Panc1 (cell line): ENCODE results near the gene MEGF6. TPM values are rescaled to one million over a fixed set of nuclear protein-coding genes. Genes with fewer than 3 reads are reported as not detected.

Experiments
- ATAC-seq: fragments of 200-7000 bp; cut with Tn5 transposase; 2 replicates; pipeline ENCODE4 v1.9.1; 2020; ENCODE audit warnings: mild to moderate bottlenecking, moderate library complexity
- BruUV-seq: library from RNA; stranded (reverse); fragments of 400-500 nt; replicated peaks from 2 replicates; lab custom pipeline; 2021; lab: Mats Ljungman, UMichigan
- CTCF ChIA-PET: fragments of 300-600 bp; sonication (Branson Sonifier 250); formaldehyde crosslinking; loops from one replicate; lab custom pipeline; 2022; ENCODE audit warnings: antibody characterized with exemption; lab: Charles Lee
- POLR2A ChIA-PET: fragments of 300-600 bp; sonication (Branson Sonifier 250); formaldehyde crosslinking; loops from one replicate; lab custom pipeline; 2022; ENCODE audit warnings: antibody characterized with exemption; lab: Charles Lee
- DNase-seq: peaks from one replicate; pipeline ENCODE4 v3.0.0-alpha.2; 2010; ENCODE audit warnings: low read depth, low spot score
- H3K27ac ChIP-seq: 2 replicates; pipeline ENCODE4 v1.5.1; 2011; ENCODE audit warnings: mild to moderate bottlenecking, low read length, inconsistent platforms
- H3K27me3 ChIP-seq: fragments of 200-500 bp; sonication (Bioruptor generic); 2 replicates; pipeline ENCODE4 v1.6.0; 2014; ENCODE audit warnings: low read length, inconsistent platforms; ENCODE audit not compliant: control insufficient read depth, insufficient read depth
- H3K36me3 ChIP-seq: fragments of 200-500 bp; sonication (Bioruptor generic); 2 replicates; pipeline ENCODE4 v1.5.1; 2014; ENCODE audit warnings: inconsistent platforms, mild to moderate bottlenecking, low read length, moderate library complexity; ENCODE audit not compliant: control insufficient read depth, insufficient read depth
- H3K4me1 ChIP-seq: 2 replicates; pipeline ENCODE4 v1.5.1; 2011; ENCODE audit warnings: inconsistent platforms, mild to moderate bottlenecking, low read length, moderate library complexity; ENCODE audit not compliant: control insufficient read depth, insufficient read depth
- H3K4me3 ChIP-seq, 2 experiments: 2 replicates each; pipeline ENCODE4 v1.5.1; 2011 to 2012; ENCODE audit warnings: low read depth in 2 of 2, low read length in 2 of 2, mild to moderate bottlenecking in 2 of 2, inconsistent platforms in 1 of 2, moderate library complexity in 1 of 2
- H3K9me3 ChIP-seq: fragments of 200-500 bp; sonication (Bioruptor generic); 2 replicates; pipeline ENCODE4 v1.5.1; 2014; ENCODE audit warnings: low read depth, mild to moderate bottlenecking, inconsistent platforms, low read length, moderate library complexity; ENCODE audit not compliant: control insufficient read depth, insufficient read depth
- CTCF ChIP-seq: fragments of 450-650 bp; IDR thresholded peaks from 2 replicates; pipeline ENCODE4 v1.5.1; 2017; ENCODE audit warnings: mild to moderate bottlenecking
- POLR2AphosphoS5 ChIP-seq: IDR thresholded peaks from 2 replicates; pipeline ENCODE4 v1.6.1; 2012; ENCODE audit warnings: mild to moderate bottlenecking, low read depth, low read length, moderate library complexity
- REST ChIP-seq, 2 experiments: IDR thresholded peaks; 2 replicates each; pipeline ENCODE4 v1.6.1; 2011 to 2012; ENCODE audit warnings: low read depth in 2 of 2, control low read depth in 1 of 2, low read length in 1 of 2, mild to moderate bottlenecking in 1 of 2, moderate library complexity in 1 of 2; ENCODE audit not compliant: insufficient read depth in 1 of 2
- SIN3A ChIP-seq: IDR thresholded peaks from 2 replicates; pipeline ENCODE4 v1.6.1; 2012; ENCODE audit warnings: low read depth, mild to moderate bottlenecking, low read length, moderate library complexity, borderline replicate concordance; ENCODE audit not compliant: insufficient read depth
- TCF7L2 ChIP-seq: IDR thresholded peaks from 2 replicates; pipeline ENCODE4 v1.6.1; 2011; ENCODE audit warnings: mild to moderate bottlenecking, low read depth, low read length, inconsistent platforms
- in situ Hi-C: cut with HindIII; loops from 2 replicates; pipeline ENCODE4 v1.10.0; 2016; ENCODE audit warnings: low sequenced_read_pairs, low pct_unique_long_range_greater_than_20kb
- intact Hi-C: fragments of 100-400 bp; cut with micrococcal nuclease; formaldehyde crosslinking; loops from one replicate; pipeline ENCODE4 v1.10.0; 2022; ENCODE audit not compliant: unreplicated experiment
- total RNA-seq: library from RNA; stranded (reverse); gene quantifications from one replicate; pipeline ENCODE4 v1.2.1, GENCODE V29; 2021; ENCODE audit not compliant: unreplicated experiment

MEGF6 gene
- total RNA-seq, 1 experiment from 2014 or later, result 32.6 TPM

- ChIA-PET CTCF (interaction anchor here (0.6 to 1.3 kb wide), 4 partner anchors 11 to 96 kb away, joined by 3 to 4 read pairs (median 4); no protein-coding TSS in a partner anchor), POLR2A (no interaction called here)
- Histone ChIP-seq H3K4me3 (no peak overlapping the region), H3K27ac (no peak overlapping the region), H3K36me3 (no peaks in the 10 kb centered on the region), H3K4me1 (peaks cover 10% of the 10 kb centered on the region), H3K9me3 (no peaks in the 10 kb centered on the region), H3K27me3 (no peaks in the 10 kb centered on the region)
- intact Hi-C loops, result no loop called here
- ATAC-seq, result no peak
- no peak for TF ChIP-seq SIN3A
- TF ChIP-seq TCF7L2, result no peak
- no peak for TF ChIP-seq REST (IDR thresholded peaks at IDR 0.05; ENCODE audit: insufficient read depth in 1 of 2, low read depth in 2 of 2, low read length in 1 of 2)
- TF ChIP-seq POLR2AphosphoS5, result no peak; the same call in 1 of the 2 replicates
- TF ChIP-seq CTCF, result peak; percentile 91
- no peak for DNase-seq
- in situ Hi-C loops, result no loop called here
- BruUV-seq, result no TSS peak
Observed at GRCh38 chr1:3518256-3518655, 93.1 kb downstream of the MEGF6 start.

GRCh38 chr1:3516911-3517675 lies 94.2 kb downstream of the MEGF6 start:
- ATAC-seq, result peak; percentile 7; the same call in 1 of the 2 replicates
- no TSS peak for BruUV-seq

GRCh38 chr1:3516481-3516869 lies 94.8 kb downstream of the MEGF6 start:
- Histone ChIP-seq H3K27me3 (no peaks in the 10 kb centered on the region), H3K36me3 (no peaks in the 10 kb centered on the region), H3K27ac (no peak overlapping the region), H3K9me3 (no peaks in the 10 kb centered on the region), H3K4me1 (peaks cover 10% of the 10 kb centered on the region), H3K4me3 (no peak overlapping the region)
- in situ Hi-C loops (no loop called here), intact Hi-C loops (no loop called here)
- TF ChIP-seq REST (IDR thresholded peaks at IDR 0.05; ENCODE audit: insufficient read depth in 1 of 2, low read depth in 2 of 2, low read length in 1 of 2) (no peak), POLR2AphosphoS5 (no peak), CTCF (no peak), TCF7L2 (no peak), SIN3A (no peak)
- ChIA-PET POLR2A (no interaction called here), CTCF (no interaction called here)
- BruUV-seq, result no TSS peak
- ATAC-seq, result peak; percentile 13; the same call in 1 of the 2 replicates
- no peak for DNase-seq

More at GRCh38 chr1:3516911-3517675, 94.2 kb downstream of the MEGF6 start:
- TF ChIP-seq SIN3A, result no peak
- ChIA-PET POLR2A (no interaction called here), CTCF (interaction anchor here (1.3 kb wide), 1 partner anchor 97 kb away, joined by 3 read pairs; no protein-coding TSS in a partner anchor)
- Histone ChIP-seq H3K27me3 (no peaks in the 10 kb centered on the region), H3K9me3 (no peaks in the 10 kb centered on the region), H3K4me3 (no peak overlapping the region), H3K36me3 (no peaks in the 10 kb centered on the region), H3K4me1 (peaks cover 10% of the 10 kb centered on the region), H3K27ac (no peak overlapping the region)
- intact Hi-C loops, result no loop called here
- in situ Hi-C loops, result no loop called here
- DNase-seq, result no peak
